Measurements from ENCODE around the gene PIP5K1C.

DNA sequence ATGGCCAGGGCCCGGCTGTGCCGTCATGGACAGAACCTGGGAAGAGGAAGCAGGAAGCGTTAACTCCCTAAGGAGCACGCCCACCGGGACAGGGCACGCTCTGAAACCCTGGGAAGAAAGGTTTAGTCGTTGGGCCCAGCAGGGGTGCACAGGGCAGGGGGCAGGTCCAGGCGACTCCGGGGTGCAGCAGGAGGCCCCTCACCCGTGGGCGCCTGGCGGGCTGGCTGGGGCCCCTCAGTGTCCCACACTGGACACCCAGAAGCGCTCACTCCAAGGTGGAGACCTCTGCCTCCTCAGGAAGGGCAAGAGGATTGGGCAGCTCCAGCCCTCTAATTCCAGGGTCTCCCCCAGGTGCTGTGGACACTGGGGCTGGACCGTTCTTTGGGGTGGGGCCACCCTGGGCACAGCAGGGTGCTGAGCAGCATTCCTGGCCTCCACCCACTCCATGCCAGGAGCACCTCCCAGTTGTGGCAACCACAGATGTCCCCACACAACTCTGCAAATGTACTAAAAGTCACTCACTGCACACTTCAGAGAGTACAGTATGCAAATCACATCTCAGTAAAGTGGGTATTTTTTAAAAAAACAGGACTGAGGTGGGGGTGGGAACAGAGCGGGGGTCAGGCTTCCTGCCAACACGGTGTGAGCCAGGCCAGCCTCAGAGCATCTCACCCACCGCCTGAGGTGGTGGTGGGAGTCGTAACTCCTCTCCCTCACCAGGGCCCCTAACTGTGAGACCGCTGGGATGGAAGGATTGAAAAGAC lies 35.2 kb downstream of the PIP5K1C start:
- TF ChIP-seq, protein P1, sequence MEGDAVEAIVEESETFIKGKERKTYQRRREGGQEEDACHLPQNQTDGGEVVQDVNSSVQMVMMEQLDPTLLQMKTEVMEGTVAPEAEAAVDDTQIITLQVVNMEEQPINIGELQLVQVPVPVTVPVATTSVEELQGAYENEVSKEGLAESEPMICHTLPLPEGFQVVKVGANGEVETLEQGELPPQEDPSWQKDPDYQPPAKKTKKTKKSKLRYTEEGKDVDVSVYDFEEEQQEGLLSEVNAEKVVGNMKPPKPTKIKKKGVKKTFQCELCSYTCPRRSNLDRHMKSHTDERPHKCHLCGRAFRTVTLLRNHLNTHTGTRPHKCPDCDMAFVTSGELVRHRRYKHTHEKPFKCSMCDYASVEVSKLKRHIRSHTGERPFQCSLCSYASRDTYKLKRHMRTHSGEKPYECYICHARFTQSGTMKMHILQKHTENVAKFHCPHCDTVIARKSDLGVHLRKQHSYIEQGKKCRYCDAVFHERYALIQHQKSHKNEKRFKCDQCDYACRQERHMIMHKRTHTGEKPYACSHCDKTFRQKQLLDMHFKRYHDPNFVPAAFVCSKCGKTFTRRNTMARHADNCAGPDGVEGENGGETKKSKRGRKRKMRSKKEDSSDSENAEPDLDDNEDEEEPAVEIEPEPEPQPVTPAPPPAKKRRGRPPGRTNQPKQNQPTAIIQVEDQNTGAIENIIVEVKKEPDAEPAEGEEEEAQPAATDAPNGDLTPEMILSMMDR (conservative IDR thresholded peaks at IDR 0.05; ENCODE audit: low read depth, low read length) = no peak
- TF ChIP-seq EZH2 (IDR thresholded peaks at IDR 0.05; ENCODE audit: borderline replicate concordance, low read depth, low read length, poor library complexity, severe bottlenecking) = no peak
